CD14-positive monocyte (primary cell): ENCODE measurements around the gene HMGXB3. TPM values are rescaled to one million over a fixed set of nuclear protein-coding genes. Genes with fewer than 3 reads are reported as not detected.
A peak's percentile ranks its signal among the peaks of the same experiment; 100 is the strongest.

Experiments used
- DNase-seq, 3 donors: peaks; one replicate each; pipeline ENCODE4 v3.0.0-alpha.2; 2011 to 2022
- H2AFZ ChIP-seq: 2 replicates; pipeline ENCODE4 v1.6.0; 2012; ENCODE audit warnings: mild to moderate bottlenecking, low read depth, low read length, inconsistent platforms; ENCODE audit not compliant: insufficient read depth, poor library complexity, severe bottlenecking
- H3K27ac ChIP-seq, 2 donors: 1 replicate in 1 of 2; 2 replicates in 1 of 2; pipeline ENCODE4 v1.5.1; 2012 to 2013; ENCODE audit warnings: low read length in 2 of 2, control low read depth in 1 of 2, inconsistent platforms in 1 of 2, low read depth in 1 of 2, mild to moderate bottlenecking in 1 of 2
- H3K27me3 ChIP-seq, 2 donors: one replicate each; pipeline versions ENCODE4 v1.6.0 to v1.6.1; 2011 to 2013; ENCODE audit warnings: low read length in 2 of 2; ENCODE audit not compliant: control insufficient read depth in 2 of 2, insufficient read depth in 2 of 2
- H3K36me3 ChIP-seq, 2 donors: replicated peaks in 1 of 2; 1 replicate in 1 of 2; 2 replicates in 1 of 2; pipeline versions ENCODE4 v1.5.1 to v1.6.1; 2012 to 2013; ENCODE audit warnings: low read length in 2 of 2, control low read depth in 1 of 2, inconsistent platforms in 1 of 2, mild to moderate bottlenecking in 1 of 2; ENCODE audit not compliant: insufficient read depth in 2 of 2, control insufficient read depth in 1 of 2
- H3K4me1 ChIP-seq, 2 donors: 1 replicate in 1 of 2; 2 replicates in 1 of 2; pipeline versions ENCODE4 v1.5.1 to v1.6.1; 2012 to 2013; ENCODE audit warnings: low read length in 2 of 2, control low read depth in 1 of 2, inconsistent platforms in 1 of 2, mild to moderate bottlenecking in 1 of 2, moderate library complexity in 1 of 2; ENCODE audit not compliant: insufficient read depth in 2 of 2, control insufficient read depth in 1 of 2
- H3K4me2 ChIP-seq: replicated peaks from 2 replicates; pipeline ENCODE3; 2012; ENCODE audit warnings: low read length, moderate library complexity, mild to moderate bottlenecking; ENCODE audit not compliant: poor library complexity, severe bottlenecking; ENCODE audit errors: extremely low read depth
- H3K4me3 ChIP-seq, 3 experiments: fragments of 200-600 bp in 1 of 3; sonication (generic) in 1 of 3; replicated peaks in 1 of 3; 1 replicate in 2 of 3; 2 replicates in 1 of 3; pipeline ENCODE4 v1.5.1; 2011 to 2013; ENCODE audit warnings: low read length in 3 of 3, mild to moderate bottlenecking in 3 of 3, control low read depth in 2 of 3, low read depth in 2 of 3, inconsistent platforms in 1 of 3, moderate library complexity in 1 of 3
- H3K79me2 ChIP-seq: 2 replicates; pipeline ENCODE4 v1.6.0; 2012; ENCODE audit warnings: mild to moderate bottlenecking, control low read depth, inconsistent platforms, low read length, moderate library complexity; ENCODE audit not compliant: insufficient read depth
- H3K9ac ChIP-seq: 2 replicates; pipeline ENCODE4 v1.6.0; 2017; ENCODE audit warnings: low read length, mild to moderate bottlenecking; ENCODE audit not compliant: insufficient read depth, poor library complexity, severe bottlenecking
- H3K9me3 ChIP-seq, 2 donors: replicated peaks in 1 of 2; 1 replicate in 1 of 2; 2 replicates in 1 of 2; pipeline versions ENCODE4 v1.5.1 to v1.6.1; 2012 to 2013; ENCODE audit warnings: low read length in 2 of 2, control low read depth in 1 of 2; ENCODE audit not compliant: control insufficient read depth in 1 of 2, insufficient read depth in 1 of 2
- H4K20me1 ChIP-seq: 2 replicates; pipeline ENCODE4 v1.6.0; 2012; ENCODE audit warnings: mild to moderate bottlenecking, low read length, control low read depth, moderate library complexity; ENCODE audit not compliant: insufficient read depth
- H3K27ac Mint-ChIP-seq, 7 donors: one replicate each; pipeline ENCODE4 v1.8.0; 2020; ENCODE audit warnings: mild to moderate bottlenecking in 7 of 7, mixed read lengths in 7 of 7, moderate library complexity in 6 of 7, inconsistent platforms in 2 of 7
- H3K27me3 Mint-ChIP-seq, 3 donors: one replicate each; pipeline ENCODE4 v1.8.0; 2021 to 2022; ENCODE audit warnings: low read depth in 3 of 3, mild to moderate bottlenecking in 3 of 3, mixed read lengths in 3 of 3, moderate library complexity in 3 of 3, inconsistent platforms in 1 of 3
- H3K36me3 Mint-ChIP-seq, 2 donors: one replicate each; pipeline ENCODE4 v1.8.0; 2020; ENCODE audit warnings: mixed read lengths in 2 of 2, inconsistent platforms in 1 of 2, mild to moderate bottlenecking in 1 of 2
- H3K4me1 Mint-ChIP-seq: one replicate; pipeline ENCODE4 v1.8.0; 2020; ENCODE audit warnings: mild to moderate bottlenecking, mixed read lengths
- H3K4me3 Mint-ChIP-seq, 2 donors: one replicate each; pipeline ENCODE4 v1.8.0; 2020; ENCODE audit warnings: mild to moderate bottlenecking in 2 of 2, mixed read lengths in 2 of 2, moderate library complexity in 1 of 2
- H3K9me3 Mint-ChIP-seq, 7 donors: one replicate each; pipeline ENCODE4 v1.8.0; 2020 to 2022; ENCODE audit warnings: mixed read lengths in 7 of 7, mild to moderate bottlenecking in 6 of 7, moderate library complexity in 6 of 7, inconsistent platforms in 2 of 7
- WGBS: methylation state at CpG from one replicate; pipeline ENCODE4 v1.1.5; 2013; ENCODE audit warnings: missing lambda C conversion rate; ENCODE audit not compliant: insufficient coverage; 5-methylcytosine and 5-hydroxymethylcytosine counted together
- intact Hi-C, 2 donors: fragments of 100-400 bp; cut with micrococcal nuclease; formaldehyde crosslinking; loops; one replicate each; pipeline versions ENCODE4 v1.15.0 to v1.15.1; 2023
- polyA plus RNA-seq, 3 donors: library from polyadenylated mRNA; depleted of rRNA in 1 of 3; unstranded in 2 of 3; stranded (reverse) in 1 of 3; fragments of 300-500 nt in 2 of 3; fragments of >200 nt in 1 of 3; fragmentation: Illumina TruSeq in 2 of 3; gene quantifications; 1 replicate in 2 of 3; 2 replicates in 1 of 3; pipeline ENCODE4 v1.2.3, GENCODE V29; 2012 to 2021
- TF ChIP-seq, protein P1 (sequence below): fragments of 200-600 bp; IDR thresholded peaks from one replicate; pipeline ENCODE4 v1.8.0; 2022; ENCODE audit warnings: antibody characterized with exemption, mild to moderate bottlenecking

HMGXB3 gene
- polyA plus RNA-seq, 3 donors, result 3.1 to 22.9 (median 6.2) TPM

GRCh38 chr5:150068961-150069645, 68.6 kb downstream of the HMGXB3 start:
- 94% methylated on average over 8 of the region's 12 CpGs for WGBS
- Histone ChIP-seq H3K27ac (peak overlapping the region in 1 of 2 donors; percentile 80), H3K79me2 (peaks cover 65% of the 10 kb centered on the region), H3K9ac (no peak overlapping the region), H4K20me1 (peaks cover 99% of the 10 kb centered on the region), H3K4me3 (no peak overlapping the region), H3K27me3 (no peaks in the 10 kb centered on the region), H2AFZ (no peak overlapping the region), H3K4me2 (no peak overlapping the region), H3K36me3 (peaks cover 99% of the 10 kb centered on the region in 2 donors), H3K4me1 (peaks cover 53 to 54% of the 10 kb centered on the region in 2 donors), H3K9me3 (no peaks in the 10 kb centered on the region)
- Mint-ChIP-seq H3K9me3 (no peaks in the 10 kb centered on the region), H3K36me3 (peaks cover 30 to 62% of the 10 kb centered on the region in 2 donors), H3K4me3 (no peak overlapping the region), H3K27me3 (no peaks in the 10 kb centered on the region), H3K4me1 (peaks cover 53% of the 10 kb centered on the region), H3K27ac (peak overlapping the region in 4 of 7 donors; percentile 22 to 60 (median 30))
- DNase-seq, result no peak
- intact Hi-C loops, result loop anchor here in 1 of 2 donors (10.0 kb wide), 1 partner anchor 696 kb away; no protein-coding TSS in a partner anchor
- TF ChIP-seq, protein P1, sequence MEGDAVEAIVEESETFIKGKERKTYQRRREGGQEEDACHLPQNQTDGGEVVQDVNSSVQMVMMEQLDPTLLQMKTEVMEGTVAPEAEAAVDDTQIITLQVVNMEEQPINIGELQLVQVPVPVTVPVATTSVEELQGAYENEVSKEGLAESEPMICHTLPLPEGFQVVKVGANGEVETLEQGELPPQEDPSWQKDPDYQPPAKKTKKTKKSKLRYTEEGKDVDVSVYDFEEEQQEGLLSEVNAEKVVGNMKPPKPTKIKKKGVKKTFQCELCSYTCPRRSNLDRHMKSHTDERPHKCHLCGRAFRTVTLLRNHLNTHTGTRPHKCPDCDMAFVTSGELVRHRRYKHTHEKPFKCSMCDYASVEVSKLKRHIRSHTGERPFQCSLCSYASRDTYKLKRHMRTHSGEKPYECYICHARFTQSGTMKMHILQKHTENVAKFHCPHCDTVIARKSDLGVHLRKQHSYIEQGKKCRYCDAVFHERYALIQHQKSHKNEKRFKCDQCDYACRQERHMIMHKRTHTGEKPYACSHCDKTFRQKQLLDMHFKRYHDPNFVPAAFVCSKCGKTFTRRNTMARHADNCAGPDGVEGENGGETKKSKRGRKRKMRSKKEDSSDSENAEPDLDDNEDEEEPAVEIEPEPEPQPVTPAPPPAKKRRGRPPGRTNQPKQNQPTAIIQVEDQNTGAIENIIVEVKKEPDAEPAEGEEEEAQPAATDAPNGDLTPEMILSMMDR, result no peak

- Histone ChIP-seq H3K9me3 (no peaks in the 10 kb centered on the region), H3K27ac (peak overlapping the region in 1 of 2 donors; percentile 55), H3K27me3 (no peaks in the 10 kb centered on the region), H4K20me1 (peaks cover 99% of the 10 kb centered on the region), H3K79me2 (peaks cover 56% of the 10 kb centered on the region), H3K36me3 (peaks cover 99% of the 10 kb centered on the region in 2 donors), H3K9ac (no peak overlapping the region), H3K4me3 (no peak overlapping the region), H3K4me2 (no peak overlapping the region), H2AFZ (no peak overlapping the region), H3K4me1 (peaks cover 45 to 46% of the 10 kb centered on the region in 2 donors)
- TF ChIP-seq, protein P1, result no peak
- H3K36me3 Mint-ChIP-seq, result peaks cover 21 to 54% of the 10 kb centered on the region in 2 donors
- H3K4me1 Mint-ChIP-seq, result peaks cover 45% of the 10 kb centered on the region
- intact Hi-C loops, result loop anchor here in 1 of 2 donors (10.0 kb wide), 1 partner anchor 695 kb away; no protein-coding TSS in a partner anchor
- no peaks in the 10 kb centered on the region for H3K9me3 Mint-ChIP-seq
- no peak for DNase-seq
- peak overlapping the region in 3 of 7 donors; percentile 30 to 72 (median 50) for H3K27ac Mint-ChIP-seq
- H3K4me3 Mint-ChIP-seq, result no peak overlapping the region
- H3K27me3 Mint-ChIP-seq, result no peaks in the 10 kb centered on the region
- 100% methylated on average over 8 of the region's 25 CpGs for WGBS
Observed at GRCh38 chr5:150069672-150070627, 69.4 kb downstream of the HMGXB3 start.
